A549 treated with ZK216348 at 1 μM for 4 hours (cell line): Measurements from ENCODE around the gene COL25A1. TPM values are rescaled to one million over a fixed set of nuclear protein-coding genes. Genes with fewer than 3 reads are reported as not detected.

ENCODE experiments used
- total RNA-seq: library from RNA; stranded (reverse); fragments of 200-300 nt; extraction: Qiagen RNA extraction; gene quantifications from 5 replicates; pipeline ENCODE4 v1.2.3, GENCODE V29; 2022; ENCODE audit warnings: low read depth

The COL25A1 gene
- total RNA-seq: not detected in 5 replicates

DNA sequence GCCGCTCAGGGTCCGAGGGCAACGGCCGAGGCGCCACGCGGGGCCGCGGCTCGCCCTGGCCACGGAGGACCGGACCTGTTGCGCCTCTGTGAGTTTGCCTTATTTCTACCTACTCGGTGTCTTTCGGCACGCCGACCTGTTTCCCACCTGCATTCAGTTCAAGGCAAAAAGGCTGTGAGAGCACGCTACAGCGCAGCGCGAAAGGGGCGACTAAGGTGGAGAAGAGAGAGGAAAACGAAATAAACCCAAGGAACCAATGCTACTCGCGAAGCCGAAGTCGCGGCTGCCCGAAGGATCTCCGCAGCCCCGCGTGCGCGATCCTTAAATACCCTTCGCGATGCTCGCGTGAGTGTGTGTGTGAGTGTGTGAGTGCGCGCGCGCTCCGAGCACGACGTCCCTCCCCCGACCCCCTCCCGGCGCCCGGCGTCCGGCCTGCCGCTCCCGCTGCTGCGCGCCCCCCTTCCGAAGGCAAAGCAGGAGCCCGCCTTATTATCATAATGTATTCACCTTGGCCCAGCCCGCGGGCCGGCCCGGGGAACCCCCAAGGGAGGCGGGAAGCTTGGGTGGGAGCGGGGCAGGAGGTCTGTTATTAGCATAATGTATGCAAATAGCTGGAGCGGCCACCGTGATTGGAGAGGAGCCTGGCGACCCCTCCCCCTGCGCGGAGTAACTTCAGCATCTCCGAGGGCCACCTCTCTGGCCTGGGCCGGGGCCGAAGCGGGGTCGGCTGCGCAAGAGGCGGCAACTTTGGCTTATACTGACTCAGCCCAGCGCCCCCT is at the start of gene COL25A1:
COL25A1 (minus strand) TSS at position 298 of the 779 bp plus-strand sequence.

DNA sequence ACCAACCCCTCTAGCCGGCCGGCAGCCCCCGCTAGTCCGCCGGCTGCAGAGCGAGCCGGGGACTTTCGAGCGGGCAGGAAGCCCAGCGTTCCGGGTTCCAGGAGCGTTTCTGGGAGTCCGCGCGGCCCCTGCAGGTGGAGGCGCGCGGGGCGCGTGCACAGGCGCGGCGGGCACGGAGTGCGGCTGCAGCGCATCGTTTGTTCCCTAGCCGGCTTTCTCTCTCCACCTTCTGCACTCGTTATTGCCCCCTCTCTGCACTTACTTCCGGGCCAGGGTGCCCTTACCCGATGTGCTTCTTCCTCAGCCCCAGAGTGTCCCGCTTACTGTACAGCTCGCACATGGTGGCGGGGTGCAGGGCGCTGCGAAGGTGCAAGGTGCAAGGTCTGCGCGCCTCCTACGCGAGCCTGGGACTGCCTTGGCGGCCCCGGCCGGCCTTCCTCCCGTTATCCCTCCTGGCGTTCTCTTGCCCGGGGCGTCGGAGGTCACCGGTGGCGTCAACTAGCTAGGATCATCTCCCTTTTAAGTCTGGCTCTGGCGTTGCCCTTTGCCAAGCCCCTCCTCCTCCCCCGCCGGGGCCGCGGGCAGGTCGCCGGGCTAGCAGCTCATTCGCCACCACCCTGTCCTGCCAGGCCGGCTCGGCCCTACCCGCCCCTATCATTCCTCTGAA is 539.8 kb downstream of the COL25A1 start, which contains the start of gene ETNPPL:
ETNPPL (minus strand) TSS at position 495 of the 667 bp plus-strand sequence; CDS start at position 340, 155 bp downstream.

Other genes starting within 250 kb of the COL25A1 start
- gene SEC24B, start 131.2 kb upstream of the COL25A1 start, total RNA-seq: 14.2 to 22.9 TPM (median 18.0 TPM) in 5 replicates